HG03025 (cell line): ENCODE results near the gene CCL24.
"Not testable (repeated sequence)": the region's sequence is repeated elsewhere in the genome, so short reads cannot be mapped to it uniquely, and the experiment has no call there.

Experiments
- ATAC-seq: cut with Tn5 transposase; IDR thresholded peaks from one replicate; pipeline ENCODE4 v1.9.1; 2021; ENCODE audit warnings: mild to moderate bottlenecking, moderate library complexity; ENCODE audit not compliant: unreplicated experiment, low FRiP score

Gene CCL24, protein sequence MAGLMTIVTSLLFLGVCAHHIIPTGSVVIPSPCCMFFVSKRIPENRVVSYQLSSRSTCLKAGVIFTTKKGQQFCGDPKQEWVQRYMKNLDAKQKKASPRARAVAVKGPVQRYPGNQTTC

GRCh38 chr7:75813781-75814236 is at the start of gene CCL24:
CCL24 (minus strand) TSS chr7:75813806; CDS start chr7:75813715, 91 bp downstream.
- ATAC-seq = no peak

- no peak for ATAC-seq
Measured at GRCh38 chr7:75861636-75862035, 48.0 kb upstream of the CCL24 start.

DNA sequence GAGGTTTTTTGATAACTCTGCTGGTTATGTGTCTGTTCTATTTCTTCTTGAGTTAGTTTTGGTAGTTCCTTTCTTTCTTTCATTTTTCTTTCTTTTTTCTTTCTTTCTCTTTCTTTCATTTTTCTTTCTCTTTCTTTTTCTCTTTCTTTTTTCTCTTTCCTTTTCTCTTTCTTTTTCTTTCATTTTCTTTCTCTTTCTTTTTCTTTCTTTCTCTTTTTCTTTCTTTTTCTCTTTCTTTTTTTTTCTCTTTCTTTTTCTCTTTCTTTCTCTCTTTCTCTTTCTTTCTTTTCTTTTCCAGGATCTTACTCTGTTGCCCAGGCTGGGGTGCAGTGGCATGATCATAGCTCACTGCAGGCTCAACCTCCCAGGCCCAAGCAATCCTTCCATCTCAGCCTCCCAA is 44.8 kb upstream of the CCL24 start:
- no peak for ATAC-seq

DNA sequence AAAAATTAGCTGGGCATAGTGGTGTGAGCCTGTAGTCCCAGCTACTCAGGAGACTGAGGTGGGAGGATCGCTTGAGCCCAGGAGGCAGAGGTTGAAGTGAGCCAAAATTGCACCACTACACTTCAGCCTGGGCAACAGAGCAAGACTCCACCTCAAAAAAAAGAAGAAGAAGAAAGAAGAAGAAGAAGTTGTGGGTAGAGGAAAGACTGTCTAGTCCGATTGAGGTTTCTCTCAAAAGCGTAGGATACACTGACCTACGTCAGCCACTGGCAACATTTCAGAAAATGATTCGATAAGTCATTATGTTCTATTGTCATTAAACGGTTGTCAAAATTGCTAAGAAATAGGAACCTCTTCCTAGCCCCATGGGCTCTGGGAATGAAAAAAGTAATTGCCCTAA is 42.9 kb upstream of the CCL24 start:
- ATAC-seq = no peak

GRCh38 chr7:75854813-75855345 is 41.3 kb upstream of the CCL24 start:
- ATAC-seq = not testable (repeated sequence)

- ATAC-seq = no peak
Measured at GRCh38 chr7:75854233-75854632, 40.6 kb upstream of the CCL24 start.

GRCh38 chr7:75850235-75850634 is 36.6 kb upstream of the CCL24 start:
- no peak for ATAC-seq

- ATAC-seq = no peak
Measured at GRCh38 chr7:75849573-75849972, 36.0 kb upstream of the CCL24 start.

- no peak for ATAC-seq
Measured at GRCh38 chr7:75847707-75848106, 34.1 kb upstream of the CCL24 start.

DNA sequence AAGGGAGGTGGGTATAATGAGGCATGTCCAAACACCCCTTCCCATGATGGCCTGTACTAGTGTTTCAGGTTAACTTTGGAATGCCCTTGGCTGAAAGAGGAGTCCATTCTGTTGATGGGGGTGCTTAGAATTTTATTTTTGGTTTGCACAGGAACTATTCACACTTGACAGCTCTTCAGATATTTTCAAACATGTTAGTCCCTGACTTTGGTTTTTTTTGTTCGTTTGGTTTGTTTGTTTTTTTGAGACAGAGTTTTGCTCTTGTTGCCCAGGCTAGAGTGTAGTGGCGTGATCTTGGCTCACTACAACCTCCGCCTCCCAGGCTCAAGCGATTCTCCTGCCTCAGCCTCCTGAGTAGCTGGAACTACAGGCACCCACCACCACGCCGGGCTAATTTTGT is 31.5 kb upstream of the CCL24 start:
- not testable (repeated sequence) for ATAC-seq

- no peak for ATAC-seq
Measured at GRCh38 chr7:75844158-75844557, 30.6 kb upstream of the CCL24 start.

GRCh38 chr7:75843613-75844116 is 30.1 kb upstream of the CCL24 start:
- ATAC-seq = no peak

DNA sequence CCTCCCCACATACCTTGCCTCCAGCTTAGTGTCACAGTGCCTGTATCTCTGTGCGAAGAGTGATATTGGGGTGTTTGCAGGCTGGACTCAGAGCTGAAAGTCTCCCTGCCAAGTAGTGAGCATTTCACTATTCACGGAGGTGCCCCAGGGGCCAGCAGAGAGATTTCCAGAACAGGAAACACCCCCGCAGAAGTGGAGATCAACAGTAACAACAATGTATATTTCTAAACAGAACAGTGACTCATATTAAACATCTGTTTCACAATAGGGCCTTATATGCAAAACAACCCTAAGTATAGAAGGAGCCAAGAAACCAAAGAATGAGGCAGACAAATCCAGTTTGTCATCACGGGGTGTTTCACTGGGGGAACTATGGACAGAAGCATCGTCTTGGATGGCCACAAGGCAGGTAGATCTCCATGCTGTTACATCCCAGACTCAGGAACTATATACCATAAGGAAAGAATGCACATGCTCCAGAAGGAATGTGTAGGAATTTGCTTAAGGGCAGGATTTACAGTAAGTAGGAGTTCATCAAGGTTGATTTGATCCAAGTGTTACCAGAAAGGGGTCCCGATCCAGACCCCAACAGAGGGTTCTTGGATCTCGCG is 29.3 kb upstream of the CCL24 start:
- peak; percentile 84 for ATAC-seq

GRCh38 chr7:75840029-75840428 is 26.4 kb upstream of the CCL24 start:
- no peak for ATAC-seq

DNA sequence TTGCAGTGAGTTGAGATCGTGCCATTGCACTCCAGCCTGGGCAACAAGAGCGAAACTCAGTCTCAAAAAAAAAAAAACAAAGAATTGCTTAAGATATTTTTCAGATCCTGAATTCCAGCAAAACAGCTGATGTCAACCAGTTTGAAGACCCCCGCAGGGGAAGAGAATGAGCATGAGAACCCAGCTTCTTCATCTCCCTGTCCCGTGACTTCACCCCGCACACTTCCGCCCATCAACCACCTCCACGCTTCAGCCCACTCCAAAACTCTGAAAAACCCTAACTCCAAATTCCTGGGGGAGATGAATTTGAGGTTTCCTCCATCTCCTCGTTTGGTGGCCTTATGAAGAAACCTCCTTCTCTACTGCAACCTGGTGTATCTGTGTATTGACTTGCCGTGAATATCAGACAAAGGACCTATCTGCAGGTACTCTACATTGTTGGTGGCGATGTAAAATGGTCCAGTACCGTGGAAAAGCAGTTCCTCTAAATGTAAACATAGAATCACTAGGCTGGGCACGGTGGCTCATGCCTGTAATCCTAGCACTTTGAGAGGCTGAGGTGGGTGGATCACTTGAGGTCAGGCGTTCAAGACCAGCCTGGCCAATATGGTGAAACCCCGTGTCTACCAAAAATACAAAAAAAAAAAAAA is 24.8 kb upstream of the CCL24 start:
- ATAC-seq = not testable (repeated sequence)

GRCh38 chr7:75836798-75837197 is 23.2 kb upstream of the CCL24 start:
- no peak for ATAC-seq

- no peak for ATAC-seq
Measured at GRCh38 chr7:75835688-75836285, 22.2 kb upstream of the CCL24 start.

DNA sequence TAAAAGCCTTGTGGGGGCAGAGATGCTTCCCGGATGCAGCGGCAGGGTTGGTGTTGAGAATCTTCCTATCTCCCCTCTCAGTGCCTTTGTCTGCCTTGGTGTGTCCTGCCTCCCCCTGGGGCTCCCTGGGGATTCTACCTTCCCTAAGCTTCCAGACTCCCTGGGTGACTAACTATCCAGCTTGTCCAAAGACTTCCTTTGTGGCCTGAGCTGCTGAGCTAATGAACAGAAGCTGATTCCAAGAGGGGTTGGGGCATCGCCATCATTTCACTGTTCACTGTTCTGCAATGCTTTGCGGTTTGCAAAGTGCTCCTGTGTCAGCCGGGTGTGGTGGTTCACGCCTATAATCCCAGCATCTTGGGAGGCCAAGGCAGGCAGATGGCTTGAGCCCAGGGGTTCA is 20.1 kb upstream of the CCL24 start:
- ATAC-seq = not testable (repeated sequence)

- no peak for ATAC-seq
Measured at GRCh38 chr7:75830978-75831377, 17.4 kb upstream of the CCL24 start.

DNA sequence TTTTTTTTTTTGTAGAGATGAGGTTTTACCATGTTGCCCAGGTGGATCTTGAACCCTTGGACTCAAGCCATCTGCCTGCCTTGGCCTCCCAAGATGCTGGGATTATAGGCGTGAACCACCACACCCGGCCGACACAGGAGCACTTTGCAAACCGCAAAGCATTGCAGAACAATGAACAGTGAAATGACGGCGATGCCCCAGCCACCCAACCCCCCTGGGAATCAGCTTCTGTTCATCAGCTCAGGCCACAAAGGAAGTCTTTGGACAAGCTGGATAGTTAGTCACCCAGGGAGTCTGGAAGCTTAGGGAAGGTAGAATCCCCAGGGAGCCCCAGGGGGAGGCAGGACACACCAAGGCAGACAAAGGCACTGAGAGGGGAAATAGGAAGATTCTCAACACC is 16.1 kb upstream of the CCL24 start:
- ATAC-seq = not testable (repeated sequence)
